ENCODE results near the gene SLC36A4.
"Not testable (repeated sequence)": the region's sequence is repeated elsewhere in the genome, so short reads cannot be mapped to it uniquely, and the experiment has no call there.

The SLC36A4 gene

DNA sequence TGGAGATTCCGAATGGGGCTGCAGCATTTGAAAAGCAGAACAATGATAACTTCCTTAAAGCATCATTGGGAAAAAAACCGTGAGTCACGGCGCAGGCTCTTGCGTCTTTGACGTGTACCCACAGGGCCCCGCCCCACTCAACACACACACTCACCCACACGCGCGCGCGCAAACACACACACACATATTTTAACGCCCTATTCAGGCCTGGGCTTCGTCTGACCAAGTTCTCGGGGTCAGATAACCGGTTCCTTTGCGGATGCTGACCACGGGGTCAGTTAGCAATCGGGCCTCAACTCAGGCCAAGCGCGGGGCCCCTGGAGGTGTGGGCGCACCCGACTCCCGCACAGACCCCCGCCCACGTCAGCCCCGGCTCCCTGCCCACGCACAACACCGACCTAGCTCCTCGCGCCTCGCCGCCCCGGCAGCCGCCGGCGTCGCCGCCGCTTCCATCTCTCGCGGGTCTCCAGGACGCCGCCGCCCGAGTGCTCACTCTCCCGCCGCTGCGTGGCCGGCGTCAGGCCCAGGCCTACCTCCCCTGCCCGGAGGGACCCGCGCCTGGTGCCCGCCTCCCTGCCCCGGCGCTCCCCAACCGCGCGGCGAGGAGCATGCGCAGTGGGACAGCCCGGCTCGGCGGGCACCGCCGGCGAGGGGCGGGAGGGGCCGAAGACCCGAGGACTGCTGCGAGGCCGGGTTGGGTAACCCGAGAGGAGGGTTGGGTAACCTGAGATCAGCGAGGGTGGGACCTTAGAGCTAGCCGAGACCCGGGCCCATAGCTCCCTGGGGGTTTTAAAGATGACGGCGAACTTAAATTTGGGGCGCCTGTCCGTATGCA lies at the start of gene SLC36A4:
TSS of gene SLC36A4 (minus strand) at position 612 of the 835 bp plus-strand sequence. CDS start at position 453, 159 bp downstream.
- intact Hi-C loops (cut with DNase I) = no loop called here

DNA sequence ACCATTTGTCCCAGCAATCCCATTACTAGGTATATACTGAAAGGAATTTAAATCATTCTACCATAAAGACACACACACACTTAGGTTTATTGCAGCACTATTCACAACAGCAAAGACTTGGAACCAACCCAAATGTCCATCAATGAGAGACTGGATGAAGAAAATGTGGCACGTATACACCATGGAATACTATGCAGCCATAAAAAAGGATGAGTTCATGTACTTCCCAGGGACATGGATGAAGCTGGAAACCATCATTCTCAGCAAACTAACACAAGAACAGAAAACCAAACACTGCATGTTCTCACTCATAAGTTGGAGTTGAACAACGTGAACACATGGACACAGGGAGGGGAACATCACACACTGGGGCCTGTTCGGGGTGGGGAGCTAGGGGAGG lies 49.0 kb upstream of the SLC36A4 start:
- DNase-seq; intact Hi-C loops (cut with DNase I): not testable (repeated sequence)

More for the DNA sequence above, at the start of gene SLC36A4:
- peak; percentile 79 to 96 (median 90) for DNase-seq

DNA sequence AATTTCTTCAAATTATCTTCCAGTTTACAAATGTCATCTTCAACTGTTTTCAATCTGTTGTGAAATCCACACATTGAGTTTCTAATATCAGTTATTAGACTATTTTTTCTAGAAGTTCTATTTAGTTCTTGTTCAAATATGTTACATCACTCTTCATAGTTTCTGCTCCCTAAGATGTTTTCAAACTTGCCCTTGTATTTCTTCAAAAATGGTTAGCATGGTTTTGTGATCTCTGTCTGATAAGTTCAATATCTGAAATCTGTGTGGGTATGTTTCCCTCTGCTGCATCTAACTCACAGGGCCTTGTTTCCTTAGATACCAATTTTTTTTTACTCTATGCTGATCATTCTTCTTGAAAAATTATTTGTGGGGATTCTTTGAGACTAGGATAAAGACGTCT lies 46.2 kb upstream of the SLC36A4 start:
- no peak for DNase-seq
- intact Hi-C loops (cut with DNase I) = no loop called here

DNA sequence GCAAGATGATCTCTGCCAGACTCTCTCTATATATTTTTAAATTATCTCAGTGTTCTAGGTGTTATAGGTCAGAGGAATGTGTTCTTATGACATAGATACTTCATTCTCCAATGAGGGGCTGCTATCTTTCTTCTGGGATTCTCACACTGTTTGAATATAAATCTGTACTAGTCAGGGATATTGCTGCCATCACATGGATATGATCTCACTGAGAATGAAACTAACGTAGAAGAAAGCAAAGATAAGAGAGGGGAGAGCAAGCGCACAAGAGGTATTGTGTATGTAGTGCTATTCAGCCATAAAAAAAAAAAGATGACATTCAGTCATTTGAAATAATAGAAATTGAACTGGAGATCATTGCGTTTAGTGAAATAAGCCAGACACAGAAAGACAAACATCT lies 42.2 kb upstream of the SLC36A4 start:
- no peak for DNase-seq
- intact Hi-C loops (cut with DNase I) = loop anchor here (5.0 kb wide), 1 partner anchor 302 kb away; the partner anchor contains the start of gene SMCO4

DNA sequence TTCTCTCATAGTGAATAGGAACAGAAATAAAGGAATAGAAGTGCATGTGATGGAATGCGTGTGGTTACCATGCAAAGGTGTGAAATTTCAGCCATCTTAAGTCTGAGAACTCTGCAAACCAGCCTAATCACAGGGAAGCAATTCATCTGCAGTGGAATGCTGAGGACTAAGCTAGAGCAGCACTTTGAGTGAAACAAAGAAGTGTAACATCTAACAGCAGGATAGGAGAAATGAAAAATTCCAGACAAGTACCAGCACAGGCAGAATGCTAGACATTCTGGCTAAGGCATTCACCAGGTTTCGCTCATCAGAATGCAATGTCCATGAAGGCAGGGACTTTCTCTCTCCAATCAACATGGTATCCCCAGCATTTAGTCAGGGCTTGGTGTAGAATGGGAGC lies 41.2 kb upstream of the SLC36A4 start:
- intact Hi-C loops (cut with DNase I) = loop anchor here (5.0 kb wide), 1 partner anchor 303 kb away; the partner anchor contains the start of gene SMCO4
- DNase-seq = no peak

DNA sequence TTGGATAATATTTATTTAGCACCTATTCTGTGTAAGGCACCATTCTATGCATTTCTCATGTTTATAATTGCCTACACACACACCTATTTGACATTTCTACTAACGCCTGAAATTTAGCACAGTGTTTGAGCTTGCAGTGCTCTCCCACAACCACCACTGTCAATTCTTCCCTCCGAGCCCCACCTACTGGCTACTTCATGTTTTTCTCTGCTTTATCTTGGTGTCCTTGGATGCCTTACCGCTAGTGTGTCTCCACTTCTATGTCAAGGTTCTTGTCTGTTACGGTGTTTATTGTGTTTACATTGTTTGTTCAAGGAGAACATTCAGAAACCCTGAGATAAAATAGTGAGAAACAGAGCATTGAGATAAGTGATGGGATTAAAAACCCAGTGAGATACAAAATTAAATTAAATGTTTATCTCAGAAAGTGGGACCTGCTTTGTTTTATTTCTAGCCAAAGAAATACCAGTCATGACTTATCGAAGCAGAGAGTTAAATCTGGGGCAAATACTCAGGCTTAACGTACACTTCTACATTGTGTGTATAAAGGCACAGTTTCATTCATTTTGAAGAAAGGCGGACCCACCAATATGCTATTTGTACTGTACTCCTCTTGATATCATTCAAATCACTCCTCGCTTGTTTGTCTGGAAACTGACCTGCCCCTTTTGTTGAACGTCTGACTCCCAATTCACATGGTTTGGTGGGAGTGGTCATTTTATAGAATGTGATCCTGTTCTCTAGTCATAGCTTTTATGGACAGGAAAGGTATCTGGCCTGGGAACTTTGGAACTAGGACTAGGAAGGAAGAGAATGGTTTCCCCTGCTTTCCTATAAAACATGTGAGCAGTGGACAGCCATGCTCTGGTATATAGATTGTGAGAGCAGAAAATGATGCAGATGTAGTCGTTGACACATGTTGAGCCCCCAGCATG lies 39.2 kb upstream of the SLC36A4 start:
- intact Hi-C loops (cut with DNase I) = loop anchor here (5.0 kb wide), 1 partner anchor 305 kb away; the partner anchor contains the start of gene SMCO4
- peak in 21 of 42 donors; percentile 6 to 58 (median 23) for DNase-seq

DNA sequence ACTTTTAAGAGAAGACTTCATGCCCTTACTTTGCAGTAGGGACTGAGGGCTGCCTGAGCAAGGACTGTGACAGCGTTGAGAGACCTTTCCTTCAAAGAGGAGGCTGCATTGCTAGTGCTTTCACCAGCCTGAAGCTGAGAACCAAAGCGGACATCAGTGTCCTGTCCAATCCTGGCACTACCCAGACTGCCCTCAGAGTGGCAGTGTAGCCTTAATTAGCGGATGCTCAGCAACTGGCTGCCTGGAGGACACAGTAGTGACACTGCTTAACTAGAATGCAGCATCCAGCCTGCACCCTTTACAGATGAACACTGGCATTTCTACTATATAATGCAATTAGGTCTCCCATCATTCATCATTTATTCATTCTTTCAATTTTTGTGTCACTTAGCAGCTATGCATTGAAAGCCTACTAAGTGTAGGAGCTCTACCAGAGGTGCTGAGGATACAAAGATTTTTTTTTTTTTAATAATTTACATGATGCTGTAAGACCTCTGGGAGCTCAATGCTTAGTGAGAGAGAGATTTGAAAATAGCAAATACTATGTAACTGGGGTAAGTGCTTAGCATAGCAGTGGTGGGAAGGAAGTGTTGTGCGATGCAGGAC lies 36.9 kb upstream of the SLC36A4 start:
- DNase-seq = peak; percentile 54 to 90 (median 80)
- intact Hi-C loops (cut with DNase I) = loop anchor here (5.0 kb wide), 2 partner anchors 308 to 418 kb away; partner anchors contain the start of gene SMCO4

DNA sequence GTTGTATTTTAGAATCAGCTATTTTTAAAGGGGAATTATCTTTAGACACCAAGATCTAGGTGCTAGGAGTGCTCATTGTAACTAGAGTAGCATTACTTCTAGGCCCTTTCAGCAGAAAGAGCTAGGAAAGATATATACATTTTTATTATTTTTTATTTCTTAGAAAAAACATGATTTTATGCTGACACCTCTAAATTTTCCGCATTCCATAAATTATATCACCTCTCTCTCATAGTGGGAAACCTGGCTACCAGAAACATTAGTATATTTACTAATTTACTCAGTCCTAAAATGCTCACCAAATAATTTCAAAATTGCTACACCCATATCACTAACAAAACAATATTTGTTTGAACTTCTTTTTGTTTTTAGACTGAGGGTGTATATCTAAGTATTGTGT lies 32.1 kb upstream of the SLC36A4 start:
- intact Hi-C loops (cut with DNase I) = loop anchor here (5.0 kb wide), 1 partner anchor 422 kb away; no protein-coding TSS in a partner anchor
- no peak for DNase-seq

DNA sequence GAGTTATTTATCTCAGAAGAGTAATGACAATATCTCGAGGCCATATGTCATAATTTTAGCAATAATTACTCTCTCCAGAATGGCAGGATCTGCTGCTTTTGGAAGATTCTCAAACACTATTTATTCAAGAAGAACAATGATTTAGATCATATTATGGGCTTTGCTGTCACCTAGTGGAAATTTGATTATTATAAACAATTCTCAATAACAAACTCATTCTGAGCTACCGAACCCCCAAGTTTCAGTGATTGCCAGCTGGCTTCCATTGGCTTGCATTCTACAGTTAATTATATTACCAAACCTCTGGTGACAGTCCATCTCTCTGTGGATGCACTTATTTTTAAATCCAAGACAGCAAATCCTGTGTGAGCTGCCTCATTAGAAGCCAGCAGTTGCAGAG lies 27.9 kb upstream of the SLC36A4 start:
- peak in 2 of 42 donors; percentile 16 to 29 for DNase-seq
- intact Hi-C loops (cut with DNase I) = no loop called here

DNA sequence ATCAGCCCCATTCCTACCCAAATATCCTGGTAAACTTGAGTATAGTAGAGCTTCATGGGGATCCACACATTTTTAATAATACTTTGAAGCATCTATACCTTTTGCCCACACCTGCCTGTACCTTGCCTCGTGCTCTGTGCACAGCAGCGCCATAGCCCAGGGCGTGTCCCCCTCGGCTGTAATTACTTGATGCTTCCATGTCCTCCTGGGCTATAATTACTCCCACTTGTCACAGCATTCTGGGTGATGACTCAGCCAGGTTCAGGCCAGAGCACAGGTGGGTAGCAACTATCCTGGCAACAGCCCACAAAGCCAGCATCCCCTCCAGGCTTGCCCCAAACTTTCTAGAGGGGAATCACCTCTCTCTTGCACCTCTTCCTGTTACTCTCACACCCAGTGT lies 23.7 kb upstream of the SLC36A4 start:
- no peak for DNase-seq

DNA sequence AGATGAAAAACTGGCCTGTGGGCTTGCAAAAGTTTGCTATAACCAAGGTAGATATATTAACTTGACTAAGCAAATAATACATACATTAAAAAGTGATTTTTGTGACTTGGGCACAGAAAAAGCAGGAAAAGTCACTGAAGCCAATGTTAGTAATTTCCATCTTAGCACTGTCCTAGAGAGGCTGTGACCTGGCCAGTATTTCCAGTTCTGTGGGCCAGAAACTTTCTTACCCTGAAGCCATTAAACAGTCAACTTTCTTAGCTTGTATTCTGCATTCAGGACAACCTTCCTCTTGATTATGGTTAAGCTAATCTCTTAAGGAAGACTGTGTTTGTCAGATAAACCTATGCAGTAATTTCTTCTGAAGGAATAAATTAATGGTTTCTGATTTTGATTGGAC lies 22.3 kb upstream of the SLC36A4 start:
- DNase-seq = no peak
- intact Hi-C loops (cut with DNase I) = no loop called here

More for the DNA sequence above, 23.7 kb upstream of the SLC36A4 start:
- intact Hi-C loops (cut with DNase I) = no loop called here

DNA sequence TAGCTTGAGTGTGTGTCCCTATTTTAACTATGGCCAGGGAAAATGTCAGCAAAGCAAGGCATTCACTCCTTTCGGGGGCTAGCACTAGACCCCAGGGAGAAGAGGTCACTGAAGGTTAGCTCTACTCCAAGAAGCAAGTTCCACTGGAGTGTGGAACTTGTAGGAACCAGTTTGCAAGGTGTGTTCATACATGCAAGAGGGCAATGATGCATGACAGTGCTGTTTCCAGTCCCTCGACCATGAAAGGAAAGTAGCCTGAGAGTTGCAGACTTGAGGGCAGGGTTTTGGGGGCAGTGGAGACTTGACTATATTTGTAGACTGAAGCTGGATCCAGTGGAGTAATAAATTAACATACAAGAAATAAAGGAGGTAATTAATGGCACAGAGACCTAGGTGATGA lies 21.6 kb upstream of the SLC36A4 start:
- DNase-seq = no peak
- intact Hi-C loops (cut with DNase I) = no loop called here

DNA sequence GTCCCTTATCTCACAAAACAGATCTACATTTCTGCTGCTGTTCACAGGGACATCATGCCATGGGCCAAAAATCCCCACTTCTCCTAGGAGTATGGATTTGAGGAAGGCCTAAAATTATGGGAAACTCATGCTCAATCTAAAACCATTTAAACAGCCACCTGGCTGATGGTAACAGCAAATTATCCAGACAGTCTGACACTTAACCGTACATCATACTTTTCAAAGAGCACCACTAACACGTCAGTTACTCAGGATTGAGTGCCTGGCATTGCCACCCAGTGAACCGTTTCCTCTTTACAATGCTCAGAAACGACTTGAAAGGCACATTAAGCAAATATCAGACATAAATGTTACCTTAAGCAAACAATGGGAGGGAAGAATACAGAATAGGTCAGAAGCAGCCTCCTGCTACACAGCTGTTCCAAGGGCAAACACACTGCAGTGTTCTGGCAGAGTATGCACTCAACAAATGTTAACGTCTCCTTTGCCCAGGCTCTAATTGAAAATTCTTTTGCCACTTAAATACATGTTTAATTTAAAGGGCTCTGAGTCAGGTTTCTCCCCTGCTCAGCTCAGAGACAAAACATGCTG lies 18.8 kb upstream of the SLC36A4 start:
- DNase-seq = no peak
- intact Hi-C loops (cut with DNase I) = no loop called here

DNA sequence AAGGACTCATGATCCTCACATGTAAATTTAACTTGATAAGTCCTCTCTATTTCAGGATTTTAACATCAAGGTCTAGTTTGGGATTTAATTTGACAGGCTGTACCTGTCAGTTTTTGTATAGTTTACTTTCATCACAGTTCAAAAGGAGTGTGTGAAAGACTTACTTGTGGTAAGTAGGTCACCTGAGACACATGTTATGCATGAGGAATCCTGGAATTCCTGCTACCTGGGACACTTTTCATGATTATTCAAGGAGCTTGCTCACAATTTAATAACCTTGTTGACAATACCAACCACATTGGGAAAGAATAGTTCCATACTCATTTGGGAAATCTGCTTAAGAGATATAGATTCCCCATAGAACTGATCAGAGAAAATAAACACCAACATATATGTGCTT lies 15.8 kb upstream of the SLC36A4 start:
- DNase-seq = no peak
- intact Hi-C loops (cut with DNase I) = no loop called here

DNA sequence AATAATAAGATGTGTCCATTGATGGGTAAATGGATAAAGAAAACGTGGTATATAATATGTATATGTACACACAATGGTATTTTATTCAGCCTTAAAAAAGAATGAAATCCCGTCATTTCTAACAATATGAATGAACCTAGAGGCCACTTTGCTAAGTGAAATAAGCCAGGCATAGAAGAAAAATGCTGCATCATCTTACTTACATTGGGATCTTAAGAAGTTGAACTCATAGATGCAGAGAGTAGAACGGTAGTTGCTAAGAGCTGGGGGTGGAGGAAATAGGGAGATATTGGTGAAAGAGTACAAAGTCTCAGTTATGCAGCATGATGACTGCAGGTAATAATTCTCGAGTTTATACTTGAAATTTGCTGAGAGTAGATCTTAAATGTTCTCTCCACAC lies 14.3 kb upstream of the SLC36A4 start:
- intact Hi-C loops (cut with DNase I) = no loop called here

DNA sequence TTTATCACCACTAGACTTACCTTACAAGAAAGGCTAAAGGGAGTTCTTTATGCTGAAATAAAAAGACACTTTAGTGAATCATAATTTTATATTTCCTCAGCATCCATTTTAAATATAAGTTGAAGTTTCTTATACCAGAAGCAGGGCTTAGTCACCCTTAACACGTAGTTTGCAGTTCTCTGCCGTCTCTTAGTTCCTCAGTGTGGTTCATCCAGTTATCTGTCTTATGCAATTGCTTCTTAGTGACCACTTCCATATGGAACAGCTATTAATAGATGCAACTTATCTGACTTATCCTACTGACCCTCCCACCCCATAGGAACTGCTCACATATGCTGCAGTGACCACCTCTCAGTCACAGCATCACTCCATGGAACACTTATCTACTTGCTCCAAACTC lies 11.7 kb upstream of the SLC36A4 start:
- no peak for DNase-seq
- intact Hi-C loops (cut with DNase I) = no loop called here

More for the DNA sequence above, 14.3 kb upstream of the SLC36A4 start:
- DNase-seq = no peak

DNA sequence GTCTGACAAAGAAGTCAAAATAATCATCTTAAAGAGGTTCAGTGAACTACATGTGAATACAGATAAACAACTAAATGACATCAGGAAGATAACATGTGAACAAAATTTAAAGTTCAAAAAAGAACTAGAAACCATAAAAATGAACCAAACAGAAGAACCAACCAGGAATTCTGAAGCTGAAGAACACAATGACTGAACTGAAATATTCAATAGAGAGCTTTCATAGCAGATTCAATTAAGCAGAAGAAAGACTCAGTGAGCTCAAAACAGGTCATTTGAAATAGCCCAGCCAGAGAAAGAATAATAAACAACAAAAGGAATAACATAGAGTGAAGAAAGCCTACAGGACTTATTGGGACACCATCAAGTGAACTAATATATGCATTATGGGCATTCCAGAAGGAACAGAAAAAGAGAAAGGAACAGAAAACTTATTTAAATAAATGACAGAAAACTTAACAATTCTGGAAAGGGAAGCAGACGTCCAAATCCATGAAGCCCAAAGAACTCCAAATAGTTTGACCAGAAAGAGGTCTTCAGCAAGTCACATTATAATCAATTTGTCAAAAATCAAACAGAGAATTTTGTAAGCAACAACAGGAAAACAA lies 11.0 kb upstream of the SLC36A4 start:
- intact Hi-C loops (cut with DNase I) = no loop called here
- no peak for DNase-seq

DNA sequence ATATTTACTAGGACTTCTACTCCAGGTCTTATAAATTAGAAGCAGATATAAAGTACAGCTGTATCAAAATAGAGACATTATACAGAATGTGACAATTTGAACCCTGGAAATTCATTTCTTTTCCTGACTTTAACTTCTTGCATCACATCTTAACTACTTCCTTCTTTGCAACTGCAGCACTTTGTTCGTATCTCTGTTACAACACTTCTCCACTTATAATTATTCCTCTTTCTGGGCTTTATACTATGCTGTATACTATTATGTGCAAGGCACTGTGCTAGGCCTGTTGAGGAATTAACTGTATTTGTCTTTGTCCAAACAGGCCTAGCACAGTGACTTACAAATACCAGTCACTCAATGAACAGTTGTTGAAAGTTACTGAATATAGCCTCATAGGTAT lies 1.8 kb upstream of the SLC36A4 start:
- intact Hi-C loops (cut with DNase I) = no loop called here
- no peak for DNase-seq
